Frontal cortex (tissue), 1 donor: ENCODE results near the gene PAX8. TPM values are rescaled to one million over a fixed set of nuclear protein-coding genes. Genes with fewer than 3 reads are reported as not detected.

Experiments
- total RNA-seq: library from RNA; depleted of rRNA; stranded (reverse); fragments of >200 nt; gene quantifications from one replicate; pipeline ENCODE4 v1.2.3, GENCODE V29; 2014

The PAX8 gene
- total RNA-seq, 1 donor from 2014 or later = under 0.01 TPM

Other genes with a start within 250 kb of the PAX8 start
- not detected for gene IL36B, start 226.1 kb downstream of the PAX8 start, total RNA-seq
- not detected for gene IL36RN, start 219.7 kb downstream of the PAX8 start, total RNA-seq
- gene IL1F10, start 211.0 kb downstream of the PAX8 start, total RNA-seq = not detected
- gene IL1RN, start 151.3 kb downstream of the PAX8 start, total RNA-seq = not detected
- 3.3 TPM for gene PSD4, start 105.0 kb downstream of the PAX8 start, total RNA-seq
- 37.5 TPM for gene ZNG1B, start 158.8 kb upstream of the PAX8 start, total RNA-seq
- gene FOXD4L1, start 219.7 kb upstream of the PAX8 start, total RNA-seq = 0.41 TPM